CD4-positive, alpha-beta T cell (primary cell): ENCODE results near the gene EMP1. TPM values are rescaled to one million over a fixed set of nuclear protein-coding genes. Genes with fewer than 3 reads are reported as not detected.

Experiments
- ATAC-seq: fragments of 200-7000 bp; cut with Tn5 transposase; one replicate; pipeline ENCODE4 v1.10.0; 2022; ENCODE audit warnings: mild to moderate bottlenecking; ENCODE audit not compliant: poor library complexity
- CTCF ChIA-PET: fragments of 350-600 bp; sonication (Branson Sonifier 250); formaldehyde crosslinking; loops from one replicate; lab custom pipeline; 2021; ENCODE audit warnings: antibody characterized with exemption, inconsistent platforms; lab: Charles Lee
- POLR2A ChIA-PET: fragments of 350-600 bp; sonication (Branson Sonifier 250); formaldehyde crosslinking; loops from one replicate; lab custom pipeline; 2021; ENCODE audit warnings: antibody characterized with exemption, inconsistent platforms; lab: Charles Lee
- DNase-seq, 14 experiments: peaks; one replicate each; pipeline ENCODE4 v3.0.0-alpha.2; 2013 to 2020; ENCODE audit warnings: mixed read lengths in 2 of 14
- H3K27ac ChIP-seq, 2 donors: one replicate each; pipeline versions ENCODE4 v1.5.1 to v1.7.0; 2013; ENCODE audit warnings: low read length in 2 of 2, low read depth in 1 of 2, mild to moderate bottlenecking in 1 of 2
- H3K27me3 ChIP-seq, 2 experiments: 1 replicate in 1 of 2; 2 replicates in 1 of 2; pipeline versions ENCODE4 v1.6.1 to v1.7.0; 2013; ENCODE audit warnings: low read length in 2 of 2, control low read depth in 1 of 2, mild to moderate bottlenecking in 1 of 2, moderate library complexity in 1 of 2; ENCODE audit not compliant: insufficient read depth in 2 of 2, control insufficient read depth in 1 of 2
- H3K36me3 ChIP-seq: one replicate; pipeline ENCODE4 v1.6.1; 2013; ENCODE audit warnings: low read length, control low read depth; ENCODE audit not compliant: insufficient read depth
- H3K4me1 ChIP-seq: one replicate; pipeline ENCODE4 v1.6.1; 2013; ENCODE audit warnings: low read length, control low read depth; ENCODE audit not compliant: insufficient read depth
- H3K4me3 ChIP-seq: one replicate; pipeline ENCODE4 v1.5.1; 2013; ENCODE audit warnings: mild to moderate bottlenecking, low read length, moderate library complexity
- H3K9me3 ChIP-seq, 2 experiments: 1 replicate in 1 of 2; 2 replicates in 1 of 2; pipeline versions ENCODE4 v1.6.1 to v1.7.0; 2013; ENCODE audit warnings: low read length in 2 of 2, mild to moderate bottlenecking in 2 of 2, control low read depth in 1 of 2, moderate library complexity in 1 of 2; ENCODE audit not compliant: control insufficient read depth in 1 of 2, insufficient read depth in 1 of 2
- H3K27ac Mint-ChIP-seq: one replicate; pipeline ENCODE4 v1.8.0; 2020; ENCODE audit warnings: mixed read lengths
- H3K27me3 Mint-ChIP-seq: one replicate; pipeline ENCODE4 v1.8.0; 2021; ENCODE audit warnings: mixed read lengths
- H3K36me3 Mint-ChIP-seq: one replicate; pipeline ENCODE4 v1.8.0; 2021; ENCODE audit warnings: low read depth, mixed read lengths
- H3K4me1 Mint-ChIP-seq: one replicate; pipeline ENCODE4 v1.8.0; 2021; ENCODE audit warnings: low read depth, mixed read lengths
- H3K4me3 Mint-ChIP-seq: one replicate; pipeline ENCODE4 v1.8.0; 2020; ENCODE audit warnings: mild to moderate bottlenecking, mixed read lengths
- H3K9me3 Mint-ChIP-seq: one replicate; pipeline ENCODE4 v1.8.0; 2020; ENCODE audit warnings: mixed read lengths
- intact Hi-C, 2 experiments: fragments of 100-400 bp; cut with DNase I in 1 of 2; cut with micrococcal nuclease in 1 of 2; formaldehyde crosslinking; loops; one replicate each; pipeline versions ENCODE4 v1.15.1 to v1.9.0; 2023 to 2025; cut with DNase I, micrococcal nuclease
- total RNA-seq, 174 experiments: library from RNA in 2 of 174; stranded (reverse) in 2 of 174; gene quantifications; one replicate each; pipeline ENCODE4 v1.2.3 and lab custom pipeline; 2021 to 2026
- TF ChIP-seq, protein P1 (sequence below): fragments of 200-600 bp; IDR thresholded peaks from one replicate; pipeline ENCODE4 v1.8.0; 2022; ENCODE audit warnings: antibody characterized with exemption, mild to moderate bottlenecking

EMP1 gene
- total RNA-seq, 2 experiments from 2014 or later: 9.0 to 9.1 TPM

- DNase-seq: no peak
Measured at GRCh38 chr12:13253966-13254760, 57.6 kb downstream of the EMP1 start.

DNA sequence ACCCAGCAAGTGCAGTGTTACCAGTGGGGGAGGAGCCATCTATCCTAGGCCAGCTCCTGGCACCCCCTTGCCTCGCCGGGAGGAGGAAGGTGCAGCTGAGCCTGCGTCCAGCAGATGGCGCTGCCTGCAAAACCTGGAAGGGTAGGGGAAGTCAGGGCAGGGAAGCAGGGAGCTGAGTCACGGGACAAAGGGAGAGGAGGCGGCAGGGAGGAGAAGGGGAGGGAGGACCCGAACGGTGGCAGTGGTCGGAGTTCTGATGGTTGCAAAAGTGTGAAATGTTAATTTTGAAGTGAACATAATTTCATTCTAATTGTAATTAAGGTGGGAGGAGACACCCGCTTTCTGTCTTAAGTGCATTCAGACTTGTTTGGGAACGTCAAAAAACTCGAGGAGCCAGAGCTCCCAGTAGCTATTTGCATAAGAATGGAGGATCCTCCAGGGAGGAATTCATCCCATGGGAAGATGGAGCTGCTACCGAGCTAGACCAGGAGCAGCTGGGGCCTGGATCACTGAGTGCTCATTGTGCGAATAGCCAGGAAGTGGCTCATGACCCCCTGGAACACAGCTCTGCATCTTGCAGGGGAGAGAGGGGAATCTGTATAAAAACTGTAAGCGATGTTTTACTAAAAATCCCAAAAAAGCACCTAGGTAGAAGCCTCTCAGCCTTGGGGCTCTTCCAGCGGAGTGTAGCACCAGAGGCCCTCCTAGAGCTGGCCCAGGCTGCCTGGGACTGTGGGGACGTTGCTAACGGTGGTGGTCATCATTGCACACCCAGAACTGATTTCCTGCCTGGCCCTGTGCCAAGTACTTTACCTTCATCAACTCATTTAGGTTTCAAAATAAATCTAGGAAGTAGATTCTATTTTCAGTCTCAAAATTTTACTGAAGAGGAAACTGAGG lies 59.5 kb downstream of the EMP1 start:
- POLR2A ChIA-PET: no interaction called here
- no peak overlapping the region for H3K27ac Mint-ChIP-seq
- Histone ChIP-seq H3K27me3 (peaks cover 0 to 3% of the 10 kb centered on the region in 2 experiments), H3K4me3 (no peak overlapping the region), H3K27ac (no peak overlapping the region), H3K4me1 (peaks cover 6% of the 10 kb centered on the region), H3K36me3 (no peaks in the 10 kb centered on the region), H3K9me3 (no peaks in the 10 kb centered on the region)
- intact Hi-C loops: no loop called here
- H3K27me3 Mint-ChIP-seq: peaks cover 5% of the 10 kb centered on the region
- H3K36me3 Mint-ChIP-seq: no peaks in the 10 kb centered on the region
- ATAC-seq: peak; percentile 99
- H3K9me3 Mint-ChIP-seq: no peaks in the 10 kb centered on the region
- H3K4me3 Mint-ChIP-seq: no peak overlapping the region
- H3K4me1 Mint-ChIP-seq: peaks cover 6% of the 10 kb centered on the region
- TF ChIP-seq, protein P1, sequence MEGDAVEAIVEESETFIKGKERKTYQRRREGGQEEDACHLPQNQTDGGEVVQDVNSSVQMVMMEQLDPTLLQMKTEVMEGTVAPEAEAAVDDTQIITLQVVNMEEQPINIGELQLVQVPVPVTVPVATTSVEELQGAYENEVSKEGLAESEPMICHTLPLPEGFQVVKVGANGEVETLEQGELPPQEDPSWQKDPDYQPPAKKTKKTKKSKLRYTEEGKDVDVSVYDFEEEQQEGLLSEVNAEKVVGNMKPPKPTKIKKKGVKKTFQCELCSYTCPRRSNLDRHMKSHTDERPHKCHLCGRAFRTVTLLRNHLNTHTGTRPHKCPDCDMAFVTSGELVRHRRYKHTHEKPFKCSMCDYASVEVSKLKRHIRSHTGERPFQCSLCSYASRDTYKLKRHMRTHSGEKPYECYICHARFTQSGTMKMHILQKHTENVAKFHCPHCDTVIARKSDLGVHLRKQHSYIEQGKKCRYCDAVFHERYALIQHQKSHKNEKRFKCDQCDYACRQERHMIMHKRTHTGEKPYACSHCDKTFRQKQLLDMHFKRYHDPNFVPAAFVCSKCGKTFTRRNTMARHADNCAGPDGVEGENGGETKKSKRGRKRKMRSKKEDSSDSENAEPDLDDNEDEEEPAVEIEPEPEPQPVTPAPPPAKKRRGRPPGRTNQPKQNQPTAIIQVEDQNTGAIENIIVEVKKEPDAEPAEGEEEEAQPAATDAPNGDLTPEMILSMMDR: peak; percentile 94
- CTCF ChIA-PET: interaction anchor here (0.6 to 2.0 kb wide), 13 partner anchors 10 to 342 kb away, joined by 3 to 15 read pairs (median 3); no protein-coding TSS in a partner anchor
- peak; percentile 47 to 85 (median 64) for DNase-seq

More at GRCh38 chr12:13253966-13254760, 57.6 kb downstream of the EMP1 start:
- Histone ChIP-seq H3K27me3 (peaks cover 0 to 3% of the 10 kb centered on the region in 2 experiments), H3K36me3 (no peaks in the 10 kb centered on the region), H3K4me3 (no peak overlapping the region), H3K27ac (no peak overlapping the region), H3K9me3 (no peaks in the 10 kb centered on the region), H3K4me1 (peaks cover 6% of the 10 kb centered on the region)
- ATAC-seq: no peak
- ChIA-PET POLR2A (interaction anchor here (0.8 kb wide), 1 partner anchor 913 kb away, joined by 4 read pairs; no protein-coding TSS in a partner anchor), CTCF (interaction anchor here (1.5 to 2.0 kb wide), 2 partner anchors 18 to 42 kb away, joined by 4 to 5 read pairs; no protein-coding TSS in a partner anchor)
- Mint-ChIP-seq H3K4me3 (no peak overlapping the region), H3K27me3 (peaks cover 18% of the 10 kb centered on the region), H3K36me3 (no peaks in the 10 kb centered on the region), H3K9me3 (no peaks in the 10 kb centered on the region), H3K4me1 (peaks cover 6% of the 10 kb centered on the region), H3K27ac (no peak overlapping the region)
- TF ChIP-seq, protein P1: no peak
- intact Hi-C loops: no loop called here

- peaks cover 5% of the 10 kb centered on the region for H3K27me3 Mint-ChIP-seq
- POLR2A ChIA-PET: no interaction called here
Measured at GRCh38 chr12:13256692-13257045, 60.1 kb downstream of the EMP1 start.

More at GRCh38 chr12:13256692-13257045, 60.1 kb downstream of the EMP1 start:
- Mint-ChIP-seq H3K4me3 (no peak overlapping the region), H3K27ac (no peak overlapping the region), H3K9me3 (no peaks in the 10 kb centered on the region), H3K4me1 (peaks cover 6% of the 10 kb centered on the region), H3K36me3 (no peaks in the 10 kb centered on the region)
- intact Hi-C loops: no loop called here
- DNase-seq: no peak
- CTCF ChIA-PET: interaction anchor here (1.9 kb wide), 1 partner anchor 21 kb away, joined by 15 read pairs; no protein-coding TSS in a partner anchor
- Histone ChIP-seq H3K27me3 (peaks cover 0 to 3% of the 10 kb centered on the region in 2 experiments), H3K4me1 (peaks cover 6% of the 10 kb centered on the region), H3K4me3 (no peak overlapping the region), H3K36me3 (no peaks in the 10 kb centered on the region), H3K9me3 (no peaks in the 10 kb centered on the region), H3K27ac (no peak overlapping the region)
- TF ChIP-seq, protein P1: no peak
- no peak for ATAC-seq
